ENCODE measurements around the gene MAPKAP1.

The MAPKAP1 gene

GRCh38 chr9:125468646-125469045, 238.4 kb downstream of the MAPKAP1 start:
- no peak for TF ChIP-seq REST (IDR thresholded peaks at IDR 0.05; ENCODE audit: insufficient replicate concordance, low read depth)
- no peak for TF ChIP-seq GABPA (IDR thresholded peaks at IDR 0.05; ENCODE audit: low read depth)
- TF ChIP-seq POLR2AphosphoS5 (IDR thresholded peaks at IDR 0.05; ENCODE audit: low read depth): no peak
- no peak for TF ChIP-seq SPI1 (IDR thresholded peaks at IDR 0.05; ENCODE audit: borderline replicate concordance, low read depth)
- TF ChIP-seq CTCF (IDR thresholded peaks at IDR 0.05; ENCODE audit: insufficient read depth, low read length): no peak
- Histone ChIP-seq H3K27me3 (ENCODE audit: insufficient read depth, poor library complexity, severe bottlenecking) (no peaks in the 10 kb centered on the region), H3K4me3 (replicated peaks; ENCODE audit: insufficient read depth, low read length) (no peak overlapping the region), H3K27ac (replicated peaks) (no peak overlapping the region)
- DNase-seq (ENCODE audit: low read depth in 1 of 2, low spot score in 1 of 2): no peak

GRCh38 chr9:125467116-125467740, 239.8 kb downstream of the MAPKAP1 start:
- Histone ChIP-seq H3K4me3 (replicated peaks; ENCODE audit: insufficient read depth, low read length) (no peak overlapping the region), H3K27me3 (ENCODE audit: insufficient read depth, poor library complexity, severe bottlenecking) (no peaks in the 10 kb centered on the region), H3K27ac (replicated peaks) (no peak overlapping the region)
- no peak for TF ChIP-seq REST (IDR thresholded peaks at IDR 0.05; ENCODE audit: insufficient replicate concordance, low read depth)
- TF ChIP-seq CTCF (IDR thresholded peaks at IDR 0.05; ENCODE audit: insufficient read depth, low read length): no peak
- TF ChIP-seq POLR2AphosphoS5 (IDR thresholded peaks at IDR 0.05; ENCODE audit: low read depth): no peak
- TF ChIP-seq SPI1 (IDR thresholded peaks at IDR 0.05; ENCODE audit: borderline replicate concordance, low read depth): no peak
- TF ChIP-seq GABPA (IDR thresholded peaks at IDR 0.05; ENCODE audit: low read depth): no peak
- DNase-seq (ENCODE audit: low read depth in 1 of 2, low spot score in 1 of 2): no peak

GRCh38 chr9:125466411-125466810, 240.6 kb downstream of the MAPKAP1 start:
- Histone ChIP-seq H3K27me3 (ENCODE audit: insufficient read depth, poor library complexity, severe bottlenecking) (no peaks in the 10 kb centered on the region), H3K27ac (replicated peaks) (no peak overlapping the region), H3K4me3 (replicated peaks; ENCODE audit: insufficient read depth, low read length) (no peak overlapping the region)
- TF ChIP-seq POLR2AphosphoS5 (IDR thresholded peaks at IDR 0.05; ENCODE audit: low read depth) (no peak), SPI1 (IDR thresholded peaks at IDR 0.05; ENCODE audit: borderline replicate concordance, low read depth) (no peak), CTCF (IDR thresholded peaks at IDR 0.05; ENCODE audit: insufficient read depth, low read length) (no peak), GABPA (IDR thresholded peaks at IDR 0.05; ENCODE audit: low read depth) (no peak), REST (IDR thresholded peaks at IDR 0.05; ENCODE audit: insufficient replicate concordance, low read depth) (no peak)
- DNase-seq (ENCODE audit: low read depth in 1 of 2, low spot score in 1 of 2): no peak

Measured in HL-60 (cell line).